H1 (cell line): ENCODE results near the gene CDH20. TPM values are rescaled to one million over a fixed set of nuclear protein-coding genes. Genes with fewer than 3 reads are reported as not detected.

Experiments
- CTCF ChIA-PET: fragments of 300-600 bp; sonication (Branson Sonifier 250); formaldehyde crosslinking; loops from one replicate; lab custom pipeline; 2021; ENCODE audit not compliant: partially characterized antibody; lab: Charles Lee
- POLR2A ChIA-PET: fragments of 300-600 bp; sonication (Branson Sonifier 250); formaldehyde crosslinking; loops from one replicate; lab custom pipeline; 2021; ENCODE audit warnings: inconsistent platforms; ENCODE audit not compliant: partially characterized antibody; lab: Charles Lee
- DNase-seq, 2 experiments: peaks; one replicate each; pipeline versions ENCODE4 v3.0.0 to v3.0.0-alpha.2; 2010 to 2022; ENCODE audit warnings: low spot score in 2 of 2, low read depth in 1 of 2, mixed read lengths in 1 of 2
- FAIRE-seq: peaks from 2 replicates; lab custom pipeline; 2011; peaks lifted over from hg19 to GRCh38; lab: Jason Lieb, UNC
- H2AFZ ChIP-seq: 2 replicates; pipeline ENCODE4 v1.8.1; 2012; ENCODE audit warnings: low read length, inconsistent platforms
- H2AK5ac ChIP-seq: 2 replicates; pipeline ENCODE4 v1.6.1; 2013; ENCODE audit warnings: low read depth, low read length
- H2BK120ac ChIP-seq: replicated peaks from 2 replicates; pipeline ENCODE3; 2013; ENCODE audit warnings: low read depth, low read length, inconsistent platforms
- H2BK12ac ChIP-seq: 2 replicates; pipeline ENCODE4 v1.6.1; 2013; ENCODE audit warnings: low read depth, low read length
- H2BK15ac ChIP-seq: 2 replicates; pipeline ENCODE4 v1.6.1; 2013; ENCODE audit warnings: low read length
- H2BK20ac ChIP-seq: 2 replicates; pipeline ENCODE4 v1.6.1; 2013; ENCODE audit warnings: low read length
- H2BK5ac ChIP-seq: 2 replicates; pipeline ENCODE4 v1.6.1; 2013; ENCODE audit warnings: low read depth, low read length
- H3K14ac ChIP-seq: 2 replicates; pipeline ENCODE4 v1.6.1; 2013; ENCODE audit warnings: inconsistent platforms; ENCODE audit not compliant: insufficient read length
- H3K18ac ChIP-seq: 2 replicates; pipeline ENCODE4 v1.6.1; 2013; ENCODE audit warnings: low read length; ENCODE audit errors: extremely low read depth
- H3K23ac ChIP-seq: 2 replicates; pipeline ENCODE4 v1.6.1; 2013; ENCODE audit warnings: inconsistent platforms; ENCODE audit not compliant: insufficient read length
- H3K23me2 ChIP-seq: 2 replicates; pipeline ENCODE4 v1.6.1; 2013; ENCODE audit warnings: low read depth, low read length
- H3K27ac ChIP-seq: 2 replicates; pipeline ENCODE4 v1.6.1; 2011; ENCODE audit warnings: low read depth, low read length, inconsistent platforms
- H3K27me3 ChIP-seq, 4 experiments: replicated peaks in 1 of 4; 1 replicate in 1 of 4; 2 replicates in 3 of 4; pipeline versions ENCODE4 v1.6.1 to v1.8.1; 2011 to 2013; ENCODE audit warnings: low read length in 3 of 4, mild to moderate bottlenecking in 3 of 4, inconsistent platforms in 2 of 4, mixed read lengths in 2 of 4, moderate library complexity in 1 of 4; ENCODE audit not compliant: control insufficient read depth in 3 of 4, insufficient read depth in 3 of 4; ENCODE audit errors: extremely low read depth in 1 of 4
- H3K36me3 ChIP-seq, 4 experiments: 2 replicates each; pipeline versions ENCODE4 v1.6.1 to v1.8.1; 2011 to 2013; ENCODE audit warnings: mild to moderate bottlenecking in 4 of 4, low read length in 3 of 4, moderate library complexity in 2 of 4, control low read depth in 1 of 4, inconsistent platforms in 1 of 4; ENCODE audit not compliant: insufficient read depth in 4 of 4, control insufficient read depth in 2 of 4
- H3K4ac ChIP-seq: replicated peaks from 2 replicates; pipeline ENCODE3; 2013; ENCODE audit warnings: low read length, low read depth, mixed read lengths, inconsistent platforms; ENCODE audit not compliant: insufficient read length
- H3K4me1 ChIP-seq, 4 experiments: replicated peaks in 1 of 4; 1 replicate in 1 of 4; 2 replicates in 3 of 4; pipeline versions ENCODE4 v1.6.1 to v1.8.1; 2011 to 2013; ENCODE audit warnings: low read length in 3 of 4, inconsistent platforms in 2 of 4, mixed read lengths in 1 of 4; ENCODE audit not compliant: insufficient read depth in 4 of 4, control insufficient read depth in 3 of 4
- H3K4me2 ChIP-seq, 2 experiments: 2 replicates each; pipeline versions ENCODE4 v1.6.1 to v1.8.1; 2011 to 2013; ENCODE audit warnings: low read depth in 2 of 2, low read length in 2 of 2, control low read depth in 1 of 2, inconsistent platforms in 1 of 2, mild to moderate bottlenecking in 1 of 2; ENCODE audit not compliant: insufficient read depth in 1 of 2
- H3K4me3 ChIP-seq, 4 experiments: fragments of 200-600, 300-600 bp in 1 of 4; sonication (generic), shearing (Covaris generic), sonication (Bioruptor Twin) in 1 of 4; 2 replicates each; pipeline versions ENCODE4 v1.5.1 to v1.8.1; 2011 to 2016; ENCODE audit warnings: low read length in 4 of 4, low read depth in 3 of 4, control low read depth in 2 of 4, inconsistent platforms in 2 of 4, mild to moderate bottlenecking in 2 of 4, mixed read lengths in 1 of 4, moderate library complexity in 1 of 4; ENCODE audit not compliant: insufficient read depth in 2 of 4; ENCODE audit errors: extremely low read depth in 1 of 4
- H3K56ac ChIP-seq: replicated peaks from 2 replicates; pipeline ENCODE3; 2013; ENCODE audit warnings: low read depth, mild to moderate bottlenecking, mixed read lengths, low read length, inconsistent platforms; ENCODE audit not compliant: insufficient read length
- H3K79me1 ChIP-seq: 2 replicates; pipeline ENCODE4 v1.6.1; 2013; ENCODE audit warnings: low read depth, low read length, control low read depth
- H3K79me2 ChIP-seq, 2 experiments: 2 replicates each; pipeline versions ENCODE4 v1.6.1 to v1.8.1; 2012 to 2013; ENCODE audit warnings: low read length in 2 of 2, mild to moderate bottlenecking in 2 of 2, inconsistent platforms in 1 of 2; ENCODE audit not compliant: insufficient read depth in 2 of 2, control insufficient read depth in 1 of 2
- H3K9ac ChIP-seq, 4 experiments: replicated peaks in 1 of 4; 1 replicate in 1 of 4; 2 replicates in 3 of 4; pipeline versions ENCODE4 v1.6.1 to v1.8.1; 2011 to 2013; ENCODE audit warnings: low read depth in 3 of 4, low read length in 3 of 4, control low read depth in 2 of 4, mild to moderate bottlenecking in 2 of 4, moderate library complexity in 2 of 4, inconsistent platforms in 1 of 4; ENCODE audit errors: extremely low read depth in 1 of 4
- H3K9me3 ChIP-seq, 2 experiments: 2 replicates each; pipeline versions ENCODE4 v1.6.1 to v1.8.1; 2012 to 2013; ENCODE audit warnings: mild to moderate bottlenecking in 2 of 2, moderate library complexity in 2 of 2, control low read depth in 1 of 2, inconsistent platforms in 1 of 2, low read depth in 1 of 2, low read length in 1 of 2, mixed read lengths in 1 of 2; ENCODE audit not compliant: insufficient read depth in 2 of 2
- H4K20me1 ChIP-seq, 2 experiments: replicated peaks in 1 of 2; 2 replicates each; pipeline versions ENCODE3 to v1.8.1; 2011 to 2013; ENCODE audit warnings: inconsistent platforms in 2 of 2, low read length in 2 of 2, mild to moderate bottlenecking in 1 of 2; ENCODE audit not compliant: insufficient read depth in 2 of 2, control insufficient read depth in 1 of 2
- H4K5ac ChIP-seq: 2 replicates; pipeline ENCODE4 v1.6.1; 2013; ENCODE audit warnings: low read length, low read depth, mixed read lengths, inconsistent platforms; ENCODE audit not compliant: insufficient read length
- H4K8ac ChIP-seq: 2 replicates; pipeline ENCODE4 v1.8.0; 2013; ENCODE audit warnings: mild to moderate bottlenecking, moderate library complexity, low read length, inconsistent platforms; ENCODE audit not compliant: insufficient read depth; ENCODE audit errors: extremely low read depth
- H4K91ac ChIP-seq: replicated peaks from 2 replicates; pipeline ENCODE3; 2013; ENCODE audit warnings: low read length, mixed read lengths, inconsistent platforms; ENCODE audit not compliant: insufficient read length
- BCL11A ChIP-seq, 2 experiments: IDR thresholded peaks; one replicate each; pipeline ENCODE4 v1.6.1; 2011; ENCODE audit warnings: low read depth in 2 of 2, low read length in 2 of 2, mild to moderate bottlenecking in 2 of 2
- BRCA1 ChIP-seq: IDR thresholded peaks from 2 replicates; pipeline ENCODE4 v1.6.1; 2012; ENCODE audit warnings: low read depth, low read length, improper control_type of control experiment
- CHD2 ChIP-seq: IDR thresholded peaks from 2 replicates; pipeline ENCODE4 v1.6.1; 2012; ENCODE audit warnings: low read length, improper control_type of control experiment
- EP300 ChIP-seq, 2 experiments: IDR thresholded peaks; 1 replicate in 1 of 2; 2 replicates in 1 of 2; pipeline ENCODE4 v1.6.1; 2011 to 2012; ENCODE audit warnings: low read depth in 2 of 2, low read length in 2 of 2, mild to moderate bottlenecking in 2 of 2, borderline replicate concordance in 1 of 2, inconsistent platforms in 1 of 2, moderate library complexity in 1 of 2
- FOSL1 ChIP-seq: IDR thresholded peaks from 2 replicates; pipeline ENCODE4 v1.6.1; 2011; ENCODE audit warnings: mild to moderate bottlenecking, low read depth, low read length, moderate library complexity; ENCODE audit not compliant: insufficient read depth
- GABPA ChIP-seq: IDR thresholded peaks from 2 replicates; pipeline ENCODE4 v1.6.1; 2011; ENCODE audit warnings: mild to moderate bottlenecking, low read length, moderate library complexity, borderline replicate concordance; ENCODE audit not compliant: insufficient read depth
- JUND ChIP-seq: IDR thresholded peaks from 2 replicates; pipeline ENCODE4 v1.6.1; 2011; ENCODE audit warnings: mild to moderate bottlenecking, improper control_type of control experiment, low read length
- KDM5A ChIP-seq: fragments of 200-600 bp; IDR thresholded peaks from 2 replicates; pipeline ENCODE4 v1.7.1; 2012; ENCODE audit warnings: mild to moderate bottlenecking, low read length, inconsistent platforms, mixed read lengths
- POLR2A ChIP-seq, 2 experiments: IDR thresholded peaks; 1 replicate in 1 of 2; 2 replicates in 1 of 2; pipeline ENCODE4 v1.6.1; 2011; ENCODE audit warnings: low read depth in 2 of 2, low read length in 2 of 2, mild to moderate bottlenecking in 2 of 2; ENCODE audit errors: control extremely low read depth in 1 of 2
- RAD21 ChIP-seq, 2 experiments: IDR thresholded peaks in 1 of 2; conservative IDR thresholded peaks in 1 of 2; 2 replicates each; pipeline ENCODE4 v1.6.1; 2011; ENCODE audit warnings: low read depth in 2 of 2, low read length in 2 of 2, improper control_type of control experiment in 1 of 2, inconsistent platforms in 1 of 2, mild to moderate bottlenecking in 1 of 2, moderate library complexity in 1 of 2
- SRF ChIP-seq: IDR thresholded peaks from 2 replicates; pipeline ENCODE4 v1.6.1; 2011; ENCODE audit warnings: mild to moderate bottlenecking, low read depth, low read length, moderate library complexity
- YY1 ChIP-seq: IDR thresholded peaks from 2 replicates; pipeline ENCODE4 v1.6.1; 2011; ENCODE audit warnings: low read depth, mild to moderate bottlenecking, low read length
- WGBS, 2 experiments: shearing (Covaris generic) in 1 of 2; methylation state at CpG; one replicate each; pipeline versions ENCODE4 v1.1.6 to v1.1.7; 2013 to 2015; ENCODE audit warnings: low lambda C conversion rate in 2 of 2, mixed read lengths in 2 of 2, inconsistent platforms in 1 of 2, low coverage in 1 of 2, missing lambda C conversion rate in 1 of 2; ENCODE audit not compliant: insufficient replicate concordance in 2 of 2, insufficient coverage in 1 of 2, insufficient read length in 1 of 2; ENCODE audit errors: extremely low coverage in 1 of 2, missing lambda C conversion rate in 1 of 2; 5-methylcytosine and 5-hydroxymethylcytosine counted together
- polyA plus RNA-seq, 7 experiments: library from polyadenylated mRNA; depleted of rRNA in 3 of 7; stranded (reverse) in 5 of 7; unstranded in 2 of 7; fragments of >200 nt in 5 of 7; fragments of 200-250 nt in 2 of 7; gene quantifications; 1 replicate in 5 of 7; 2 replicates in 1 of 7; 4 replicates in 1 of 7; pipeline versions ENCODE4 v1.2.1 to v1.2.3, GENCODE V29; 2011 to 2013; ENCODE audit warnings: missing spikeins in 2 of 7, mixed read lengths in 2 of 7
- total RNA-seq: library from RNA; stranded (reverse); fragmentation: NEBNext Ultra II Directional; extraction: Animal tissue kit (Norgen Biotek cat#: 25700); gene quantifications from 2 replicates; pipeline ENCODE4 v1.2.1, GENCODE V29; 2021
- TF ChIP-seq, protein P1 (sequence below): IDR thresholded peaks from 2 replicates; pipeline ENCODE4 v1.6.1; 2012; ENCODE audit warnings: inconsistent platforms
- TF ChIP-seq, protein P2 (sequence below): IDR thresholded peaks from 2 replicates; pipeline ENCODE4 v1.6.1; 2011; ENCODE audit warnings: low read length, improper control_type of control experiment

CDH20 gene
- total and polyA plus RNA-seq, 2 of the 8 experiments (the other 6 are each of a cell fraction or from before 2014, with no cell fraction given): 0.07 to 0.12 TPM

DNA sequence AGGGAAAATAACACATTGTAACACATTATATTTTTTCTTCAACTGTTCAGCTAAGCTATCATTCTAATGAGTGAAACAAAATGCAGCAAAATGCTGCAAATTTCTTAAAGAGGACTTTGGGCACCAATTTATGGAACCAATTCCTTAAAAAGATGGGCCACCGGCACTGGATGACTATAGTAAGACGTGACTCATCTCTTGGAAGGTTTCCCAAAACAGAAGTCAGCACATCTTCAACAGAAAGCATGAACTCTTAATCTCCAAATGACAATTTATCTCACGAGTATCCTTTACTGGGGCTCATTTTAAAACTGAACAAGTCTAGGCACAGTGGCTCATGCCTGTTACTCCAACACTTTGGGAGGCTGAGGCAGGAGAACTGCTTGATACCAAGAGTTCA, 213.4 kb downstream of the CDH20 start:
- no peak for FAIRE-seq
- no peak for TF ChIP-seq GABPA
- TF ChIP-seq, protein P1, sequence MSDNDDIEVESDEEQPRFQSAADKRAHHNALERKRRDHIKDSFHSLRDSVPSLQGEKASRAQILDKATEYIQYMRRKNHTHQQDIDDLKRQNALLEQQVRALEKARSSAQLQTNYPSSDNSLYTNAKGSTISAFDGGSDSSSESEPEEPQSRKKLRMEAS: no peak
- no peak for TF ChIP-seq BCL11A (IDR thresholded peaks at IDR 0.05; ENCODE audit: low read depth in 2 of 2, low read length in 2 of 2)
- TF ChIP-seq YY1: no peak
- no peak for TF ChIP-seq RAD21 (IDR thresholded peaks at IDR 0.05 in 1 of 2, conservative IDR thresholded peaks at IDR 0.05 in 1 of 2; ENCODE audit: low read depth in 2 of 2, low read length in 2 of 2)
- TF ChIP-seq EP300 (IDR thresholded peaks at IDR 0.05; ENCODE audit: borderline replicate concordance in 1 of 2, low read depth in 2 of 2, low read length in 2 of 2): no peak
- no peak for TF ChIP-seq SRF
- TF ChIP-seq JUND: no peak
- TF ChIP-seq, protein P2, sequence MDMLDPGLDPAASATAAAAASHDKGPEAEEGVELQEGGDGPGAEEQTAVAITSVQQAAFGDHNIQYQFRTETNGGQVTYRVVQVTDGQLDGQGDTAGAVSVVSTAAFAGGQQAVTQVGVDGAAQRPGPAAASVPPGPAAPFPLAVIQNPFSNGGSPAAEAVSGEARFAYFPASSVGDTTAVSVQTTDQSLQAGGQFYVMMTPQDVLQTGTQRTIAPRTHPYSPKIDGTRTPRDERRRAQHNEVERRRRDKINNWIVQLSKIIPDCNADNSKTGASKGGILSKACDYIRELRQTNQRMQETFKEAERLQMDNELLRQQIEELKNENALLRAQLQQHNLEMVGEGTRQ: no peak
- no peak for TF ChIP-seq FOSL1
- no peak for TF ChIP-seq POLR2A (IDR thresholded peaks at IDR 0.05; ENCODE audit: control extremely low read depth in 1 of 2, low read depth in 2 of 2, low read length in 2 of 2)
- no peak for TF ChIP-seq KDM5A
- TF ChIP-seq BRCA1: no peak
- TF ChIP-seq CHD2: no peak

More for the DNA sequence above, 213.4 kb downstream of the CDH20 start:
- ChIA-PET CTCF (interaction anchor here (0.9 to 1.1 kb wide), 2 partner anchors 9 to 299 kb away, joined by 3 read pairs; no protein-coding TSS in a partner anchor), POLR2A (no interaction called here)
- no peaks in the 10 kb centered on the region for H3K79me2 ChIP-seq
- H3K9ac ChIP-seq: no peak overlapping the region
- no peak overlapping the region for H2AFZ ChIP-seq
- H3K27ac ChIP-seq: no peak overlapping the region
- H4K91ac ChIP-seq: no peak overlapping the region
- no peak overlapping the region for H4K5ac ChIP-seq
- no peaks in the 10 kb centered on the region for H3K27me3 ChIP-seq
- no peak overlapping the region for H2BK20ac ChIP-seq
- no peak overlapping the region for H3K4me2 ChIP-seq
- H3K36me3 ChIP-seq: no peaks in the 10 kb centered on the region
- no peak overlapping the region for H3K4me3 ChIP-seq
- H2BK12ac ChIP-seq: no peak overlapping the region
- no peak overlapping the region for H2AK5ac ChIP-seq
- H3K4me1 ChIP-seq: no peaks in the 10 kb centered on the region
- no peak overlapping the region for H3K4ac ChIP-seq
- no peak overlapping the region for H2BK120ac ChIP-seq
- no peak overlapping the region for H4K8ac ChIP-seq
- no peaks in the 10 kb centered on the region for H4K20me1 ChIP-seq
- H3K56ac ChIP-seq: no peak overlapping the region
- no peak overlapping the region for H3K23ac ChIP-seq
- H3K79me1 ChIP-seq: no peaks in the 10 kb centered on the region
- no peak for DNase-seq
- H2BK15ac ChIP-seq: no peak overlapping the region
- H3K9me3 ChIP-seq: no peaks in the 10 kb centered on the region
- H3K23me2 ChIP-seq: no peaks in the 10 kb centered on the region
- WGBS, 2 experiments: 93% methylated on average over 3 of the region's 3 CpGs; no CpG with 5 or more reads in 1 of the 2 experiments
- no peak overlapping the region for H3K18ac ChIP-seq
- H3K14ac ChIP-seq: no peak overlapping the region
- no peak overlapping the region for H2BK5ac ChIP-seq
